HFF-Myc (cell line): ENCODE measurements around the gene PPARG.

ENCODE experiments used
- DNase-seq: peaks from one replicate; pipeline ENCODE4 v3.0.0-alpha.2; 2011; ENCODE audit warnings: low read depth; ENCODE audit errors: extremely low read depth
- H3K4me3 ChIP-seq: replicated peaks from 2 replicates; pipeline ENCODE4 v1.5.1; 2011; ENCODE audit warnings: low read depth, mild to moderate bottlenecking, control low read depth, low read length
- TF ChIP-seq, protein P1 (sequence below): IDR thresholded peaks from 2 replicates; pipeline ENCODE4 v1.5.1; 2012; ENCODE audit warnings: mild to moderate bottlenecking, low read depth, low read length, control low read depth; ENCODE audit errors: missing control alignments

Gene PPARG

DNA sequence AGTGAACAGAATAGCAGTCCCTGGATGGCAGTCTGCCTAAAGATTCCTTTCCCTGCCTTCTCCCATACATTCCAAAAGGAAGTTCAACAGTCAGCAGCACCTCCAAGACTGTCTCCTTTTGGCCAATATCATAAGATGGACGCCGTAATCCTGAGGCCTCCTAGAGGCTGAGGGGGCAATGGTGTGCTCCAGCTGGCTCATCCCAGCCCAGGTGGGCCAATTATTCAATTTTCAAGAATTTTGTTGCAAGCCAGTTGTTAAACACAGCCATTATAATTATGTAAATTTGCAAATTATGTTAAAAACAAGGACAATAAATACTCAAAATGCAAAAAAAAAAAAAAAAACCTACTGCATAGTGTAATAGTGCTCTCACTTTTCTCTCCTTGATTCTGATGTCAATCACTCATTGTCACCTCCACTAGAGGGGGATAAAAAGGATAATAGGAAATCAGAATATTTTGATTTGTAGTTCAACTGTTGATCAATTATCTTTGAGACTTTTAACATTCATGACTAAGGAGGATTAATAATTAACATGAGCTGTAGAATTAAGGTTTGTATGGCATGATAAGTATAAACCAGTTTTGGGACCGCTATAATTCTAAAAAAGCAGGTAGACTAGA, 40.1 kb downstream of the PPARG start:
- no peak for DNase-seq
- H3K4me3 ChIP-seq: no peak overlapping the region
- TF ChIP-seq, protein P1, sequence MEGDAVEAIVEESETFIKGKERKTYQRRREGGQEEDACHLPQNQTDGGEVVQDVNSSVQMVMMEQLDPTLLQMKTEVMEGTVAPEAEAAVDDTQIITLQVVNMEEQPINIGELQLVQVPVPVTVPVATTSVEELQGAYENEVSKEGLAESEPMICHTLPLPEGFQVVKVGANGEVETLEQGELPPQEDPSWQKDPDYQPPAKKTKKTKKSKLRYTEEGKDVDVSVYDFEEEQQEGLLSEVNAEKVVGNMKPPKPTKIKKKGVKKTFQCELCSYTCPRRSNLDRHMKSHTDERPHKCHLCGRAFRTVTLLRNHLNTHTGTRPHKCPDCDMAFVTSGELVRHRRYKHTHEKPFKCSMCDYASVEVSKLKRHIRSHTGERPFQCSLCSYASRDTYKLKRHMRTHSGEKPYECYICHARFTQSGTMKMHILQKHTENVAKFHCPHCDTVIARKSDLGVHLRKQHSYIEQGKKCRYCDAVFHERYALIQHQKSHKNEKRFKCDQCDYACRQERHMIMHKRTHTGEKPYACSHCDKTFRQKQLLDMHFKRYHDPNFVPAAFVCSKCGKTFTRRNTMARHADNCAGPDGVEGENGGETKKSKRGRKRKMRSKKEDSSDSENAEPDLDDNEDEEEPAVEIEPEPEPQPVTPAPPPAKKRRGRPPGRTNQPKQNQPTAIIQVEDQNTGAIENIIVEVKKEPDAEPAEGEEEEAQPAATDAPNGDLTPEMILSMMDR: no peak

- TF ChIP-seq, protein P1: no peak
- DNase-seq: no peak
- no peak overlapping the region for H3K4me3 ChIP-seq
Measured at GRCh38 chr3:12334786-12335185, 45.9 kb downstream of the PPARG start.

DNA sequence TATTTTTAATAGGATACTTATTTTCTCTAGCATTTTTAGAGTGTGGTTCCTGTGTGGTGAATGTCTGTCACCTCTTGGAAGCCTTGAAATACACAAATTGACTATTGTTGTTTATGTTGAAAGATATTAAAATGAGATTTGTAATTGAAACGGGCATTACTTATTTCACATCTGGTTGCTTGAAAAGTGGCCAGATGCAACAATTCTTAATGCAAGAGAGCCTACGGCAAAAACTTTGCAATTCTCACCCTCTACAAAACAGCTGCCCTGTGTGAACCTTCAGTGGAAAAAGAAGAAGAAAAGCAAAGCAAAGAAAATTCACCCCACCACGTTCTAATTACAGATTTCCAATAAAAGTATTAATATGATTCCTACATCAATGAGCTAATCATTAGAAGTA, 46.6 kb downstream of the PPARG start:
- DNase-seq: no peak
- TF ChIP-seq, protein P1: no peak
- H3K4me3 ChIP-seq: no peak overlapping the region

DNA sequence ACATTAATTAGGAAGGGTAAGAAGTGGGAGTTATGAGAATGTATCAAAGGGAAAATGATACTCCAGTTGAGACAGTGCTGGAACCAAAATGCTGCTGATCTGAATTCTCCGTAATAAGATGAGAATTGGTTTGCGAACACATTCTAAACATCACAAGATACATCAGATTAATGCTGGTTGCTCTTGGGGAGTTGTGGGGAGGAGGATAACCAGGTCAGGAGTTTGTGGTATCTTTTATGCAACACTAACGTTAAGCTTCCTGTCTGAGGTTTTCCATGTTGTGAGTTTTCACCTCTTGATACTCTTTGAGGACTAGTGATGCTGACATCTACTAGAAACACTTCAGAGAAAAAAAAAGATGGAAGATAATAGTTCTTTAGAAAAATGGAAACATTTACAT, 47.2 kb downstream of the PPARG start:
- no peak for DNase-seq
- no peak overlapping the region for H3K4me3 ChIP-seq
- TF ChIP-seq, protein P1: no peak

DNA sequence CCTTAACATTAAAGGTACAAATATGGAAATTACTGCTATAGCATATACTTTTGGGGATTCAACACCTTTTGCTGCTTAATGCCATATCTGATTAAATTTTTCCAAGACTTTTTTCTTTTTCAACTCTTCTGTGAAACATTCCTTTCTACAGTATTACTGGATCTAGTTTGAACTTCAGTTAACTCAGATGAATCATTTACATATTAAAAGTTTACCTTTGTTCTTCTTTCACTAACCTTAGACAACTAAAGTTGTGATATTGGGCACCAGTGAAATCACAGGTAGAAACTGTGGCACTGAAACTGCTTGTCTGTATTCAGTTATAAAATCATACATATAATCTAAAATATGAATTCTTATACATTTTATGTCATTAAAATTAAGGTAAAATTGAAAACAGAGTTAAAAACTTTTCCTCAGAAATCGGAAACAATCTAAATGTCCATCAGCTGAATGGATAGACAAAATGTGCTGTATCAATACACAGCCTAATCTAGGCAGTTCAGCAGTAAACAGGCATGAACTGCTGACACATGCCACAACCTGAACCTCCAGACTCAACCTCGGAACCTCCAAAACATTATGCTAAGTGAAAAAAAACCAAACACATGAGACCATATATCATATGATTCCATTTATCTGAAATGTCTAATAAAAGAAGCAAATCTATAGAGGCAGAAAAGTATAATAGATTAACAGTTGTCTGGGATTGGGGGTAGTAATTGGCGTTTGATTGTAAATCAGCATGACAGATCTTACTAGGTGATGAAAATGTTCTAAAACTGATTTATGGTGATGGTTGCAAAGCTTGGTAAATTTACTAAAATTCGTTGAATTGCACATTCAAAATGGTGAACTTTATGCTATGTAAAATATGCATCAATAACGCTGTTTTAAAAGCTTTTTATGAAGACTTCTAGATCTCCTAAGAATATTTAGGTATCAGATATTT, 50.0 kb downstream of the PPARG start:
- DNase-seq: no peak
- TF ChIP-seq, protein P1: no peak
- no peak overlapping the region for H3K4me3 ChIP-seq

- no peak overlapping the region for H3K4me3 ChIP-seq
- no peak for DNase-seq
- TF ChIP-seq, protein P1: no peak
Measured at GRCh38 chr3:12339701-12340480, 51.0 kb downstream of the PPARG start.
